ENCODE measurements around the gene KLF9. TPM values are rescaled to one million over a fixed set of nuclear protein-coding genes. Genes with fewer than 3 reads are reported as not detected.

The KLF9 gene
- total RNA-seq: 12.1 and 12.7 TPM in 2 replicates
- 21.8 TPM for total RNA-seq (2013)
- polyA plus RNA-seq: 36.4 and 41.9 TPM in 2 replicates
- polyA minus RNA-seq: 38.4 and 63.5 TPM in 2 replicates

DNA sequence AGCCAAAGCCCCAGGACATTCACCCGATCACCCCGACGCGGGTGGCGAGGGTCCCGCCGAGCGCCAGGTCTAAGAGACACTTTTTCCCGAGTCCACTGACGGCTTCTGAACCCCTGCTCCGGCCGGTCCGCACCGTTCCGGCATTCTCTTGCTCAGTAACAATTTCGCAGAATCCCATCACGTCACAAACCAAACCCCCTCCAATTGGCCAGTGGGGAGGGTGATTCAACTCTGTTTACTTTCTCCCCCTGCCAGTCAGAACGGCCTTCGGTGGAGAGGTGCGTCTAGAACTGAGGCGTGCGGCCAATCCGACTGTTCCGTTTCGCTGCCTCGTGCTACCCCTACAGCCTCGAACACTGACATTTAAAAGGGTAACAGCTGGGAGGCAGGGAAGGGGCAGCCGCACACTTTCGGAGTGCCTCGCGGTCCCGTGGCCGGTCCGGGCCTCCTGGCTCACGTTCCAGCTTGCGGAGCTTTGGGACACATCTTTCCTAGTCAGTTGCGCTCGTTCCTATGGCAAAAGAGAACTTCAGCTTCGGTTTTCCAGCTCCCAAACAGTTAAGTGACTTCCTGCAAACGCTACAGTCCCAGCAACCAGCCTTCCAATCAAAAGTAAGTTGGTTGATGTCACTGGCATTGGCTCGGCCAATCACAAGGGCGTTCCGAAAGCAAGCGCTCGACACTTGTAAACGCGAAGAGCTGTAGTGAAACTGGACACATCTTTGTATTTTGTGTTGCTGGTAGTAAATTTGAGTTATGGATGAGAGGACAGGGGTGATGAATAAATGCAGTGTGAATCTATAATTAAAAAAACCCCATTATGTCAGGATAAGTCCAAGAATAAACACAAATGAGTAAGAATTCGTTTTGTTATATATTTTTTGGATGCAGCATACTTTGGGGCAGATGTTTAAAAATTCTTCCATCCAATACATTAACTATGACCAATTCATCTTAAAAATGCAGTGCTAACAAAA lies at the start of gene KLF9:
KLF9 (minus strand) TSS at position 859 of the 977 bp plus-strand sequence. CDS start 1,294 bp downstream, outside the sequence.
- CTCF ChIA-PET: interaction anchor here (0.9 to 2.6 kb wide), 4 partner anchors 9 to 189 kb away, joined by 3 to 9 read pairs (median 6); no protein-coding TSS in a partner anchor

More for the DNA sequence above, at the start of gene KLF9:
- H3K9me3 ChIP-seq (ENCODE audit: control extremely low read depth in 1 of 3, control insufficient read depth in 2 of 3, insufficient read depth in 1 of 3, low read length in 2 of 3): peaks cover 0 to 7% (median 0%) of the 10 kb centered on the region in 3 donors
- H2AFZ ChIP-seq (ENCODE audit: insufficient read depth, low read depth, low read length, poor library complexity, severe bottlenecking): peak within 1 kb of the TSS; percentile 71
- peak within 1 kb of the TSS; percentile 60 to 96 (median 94) for H3K4me3 ChIP-seq (ENCODE audit: control extremely low read depth in 1 of 5, extremely low read depth in 1 of 5, insufficient read depth in 1 of 5, low read depth in 2 of 5, low read length in 4 of 5)
- Mint-ChIP-seq H3K27me3 (no peaks in the 10 kb centered on the region), H3K4me1 (peaks cover 47% of the 10 kb centered on the region), H3K9me3 (ENCODE audit: insufficient read depth) (no peaks in the 10 kb centered on the region), H3K4me3 (peak within 1 kb of the TSS; percentile 100), H3K27ac (peak within 1 kb of the TSS; percentile 100)
- peak within 1 kb of the TSS; percentile 97 for H3K4me2 ChIP-seq (replicated peaks; ENCODE audit: low read depth, low read length, poor library complexity, severe bottlenecking)
- ATAC-seq (ENCODE audit: low read depth) (peak; percentile 73), DNase-seq (peak; percentile 95)
- WGBS (ENCODE audit: insufficient coverage): under 1% methylated on average over 31 of the region's 48 CpGs
- H3K27me3 ChIP-seq (replicated peaks in 1 of 4; ENCODE audit: control extremely low read depth in 1 of 4, control insufficient read depth in 3 of 4, insufficient read depth in 4 of 4, low read length in 3 of 4): no peaks in the 10 kb centered on the region
- H3K9ac ChIP-seq (ENCODE audit: low read length): peak within 1 kb of the TSS; percentile 89
- TF ChIP-seq EZH2 (IDR thresholded peaks at IDR 0.05; ENCODE audit: borderline replicate concordance, insufficient read depth, low read depth, low read length, poor library complexity, severe bottlenecking): no peak
- TF ChIP-seq, protein P1, sequence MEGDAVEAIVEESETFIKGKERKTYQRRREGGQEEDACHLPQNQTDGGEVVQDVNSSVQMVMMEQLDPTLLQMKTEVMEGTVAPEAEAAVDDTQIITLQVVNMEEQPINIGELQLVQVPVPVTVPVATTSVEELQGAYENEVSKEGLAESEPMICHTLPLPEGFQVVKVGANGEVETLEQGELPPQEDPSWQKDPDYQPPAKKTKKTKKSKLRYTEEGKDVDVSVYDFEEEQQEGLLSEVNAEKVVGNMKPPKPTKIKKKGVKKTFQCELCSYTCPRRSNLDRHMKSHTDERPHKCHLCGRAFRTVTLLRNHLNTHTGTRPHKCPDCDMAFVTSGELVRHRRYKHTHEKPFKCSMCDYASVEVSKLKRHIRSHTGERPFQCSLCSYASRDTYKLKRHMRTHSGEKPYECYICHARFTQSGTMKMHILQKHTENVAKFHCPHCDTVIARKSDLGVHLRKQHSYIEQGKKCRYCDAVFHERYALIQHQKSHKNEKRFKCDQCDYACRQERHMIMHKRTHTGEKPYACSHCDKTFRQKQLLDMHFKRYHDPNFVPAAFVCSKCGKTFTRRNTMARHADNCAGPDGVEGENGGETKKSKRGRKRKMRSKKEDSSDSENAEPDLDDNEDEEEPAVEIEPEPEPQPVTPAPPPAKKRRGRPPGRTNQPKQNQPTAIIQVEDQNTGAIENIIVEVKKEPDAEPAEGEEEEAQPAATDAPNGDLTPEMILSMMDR (IDR thresholded peaks at IDR 0.05): no peak
- peaks cover 40% of the 10 kb centered on the region for H3K79me2 ChIP-seq (ENCODE audit: control insufficient read depth, insufficient read depth, low read length)
- H4K20me1 ChIP-seq (ENCODE audit: control insufficient read depth, insufficient read depth, low read length, poor library complexity, severe bottlenecking): peaks cover 16% of the 10 kb centered on the region
- H3K27ac ChIP-seq (ENCODE audit: low read length in 2 of 2): peak within 1 kb of the TSS; percentile 95 to 98
- no peaks in the 10 kb centered on the region for H3K36me3 ChIP-seq (replicated peaks in 1 of 2; ENCODE audit: control extremely low read depth in 1 of 2, control insufficient read depth in 1 of 2, extremely low read depth in 1 of 2, insufficient read depth in 2 of 2, low read length in 1 of 2)
- intact Hi-C loops (cut with micrococcal nuclease): loop anchor here (1.0 to 10.0 kb wide), 8 partner anchors 16 to 1953 kb away; partner anchors contain the start of genes SMC5 and ZFAND5
- peaks cover 38 to 45% of the 10 kb centered on the region in 2 donors for H3K4me1 ChIP-seq (ENCODE audit: control insufficient read depth in 2 of 2, insufficient read depth in 2 of 2, low read length in 2 of 2)
- POLR2A ChIA-PET: interaction anchor here (1.1 kb wide), 1 partner anchor 14 kb away, joined by 3 read pairs; no protein-coding TSS in a partner anchor

Data from B cell (primary cell).